Rectal smooth muscle tissue (tissue), 1 donor: ENCODE results near the gene PRLHR.

Experiments
- H3K27ac ChIP-seq: one replicate; pipeline ENCODE4 v1.7.0; 2013; ENCODE audit warnings: low read depth, low read length, inconsistent platforms
- H3K27me3 ChIP-seq: one replicate; pipeline ENCODE4 v1.7.0; 2013; ENCODE audit warnings: low read length; ENCODE audit not compliant: control insufficient read depth, insufficient read depth
- H3K36me3 ChIP-seq: one replicate; pipeline ENCODE4 v1.7.0; 2013; ENCODE audit warnings: low read length; ENCODE audit not compliant: control insufficient read depth, insufficient read depth
- H3K4me1 ChIP-seq: one replicate; pipeline ENCODE4 v1.7.0; 2013; ENCODE audit warnings: low read length; ENCODE audit not compliant: control insufficient read depth, insufficient read depth
- H3K4me3 ChIP-seq: one replicate; pipeline ENCODE4 v1.7.0; 2013; ENCODE audit warnings: low read length
- H3K9ac ChIP-seq: one replicate; pipeline ENCODE4 v1.7.0; 2013; ENCODE audit warnings: low read length

The PRLHR gene

DNA sequence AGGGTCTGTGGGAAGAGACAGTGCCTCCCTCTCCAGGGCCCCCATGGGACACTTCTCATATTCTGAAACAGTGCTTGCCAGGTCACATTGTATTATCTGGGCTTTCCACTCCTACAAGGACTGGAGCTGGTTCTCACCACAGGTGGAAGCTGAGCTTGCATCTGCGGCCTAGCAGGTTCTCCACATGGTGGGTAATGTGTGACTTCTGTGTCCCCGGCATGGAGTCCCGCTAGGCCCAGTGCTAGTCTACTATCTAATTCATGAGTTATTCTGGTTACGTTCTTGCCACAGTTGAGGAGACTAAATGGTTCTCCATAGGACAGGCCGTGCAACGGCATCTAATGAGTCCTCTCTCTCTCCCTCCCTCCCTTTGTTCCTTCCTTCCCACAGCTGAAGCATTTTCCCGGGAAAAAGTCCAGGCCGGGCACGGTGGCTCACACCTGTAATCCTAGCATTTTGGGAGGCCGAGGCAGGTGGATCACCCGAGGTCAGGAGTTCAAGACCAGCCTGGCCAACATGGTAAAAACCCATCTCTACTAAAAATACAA, 27.7 kb downstream of the PRLHR start:
- H3K27me3 ChIP-seq: no peaks in the 10 kb centered on the region

GRCh38 chr10:118566911-118567310, 28.5 kb downstream of the PRLHR start:
- no peaks in the 10 kb centered on the region for H3K36me3 ChIP-seq
- H3K4me3 ChIP-seq: no peak overlapping the region
- H3K27ac ChIP-seq: no peak overlapping the region
- H3K4me1 ChIP-seq: peaks cover 16% of the 10 kb centered on the region
- no peak overlapping the region for H3K9ac ChIP-seq
- H3K27me3 ChIP-seq: no peaks in the 10 kb centered on the region

More for the DNA sequence above, 27.7 kb downstream of the PRLHR start:
- Histone ChIP-seq H3K36me3 (no peaks in the 10 kb centered on the region), H3K4me3 (no peak overlapping the region), H3K27ac (no peak overlapping the region), H3K4me1 (peaks cover 16% of the 10 kb centered on the region), H3K9ac (no peak overlapping the region)

GRCh38 chr10:118565301-118566075, 30.0 kb downstream of the PRLHR start:
- no peaks in the 10 kb centered on the region for H3K27me3 ChIP-seq
- H3K9ac ChIP-seq: no peak overlapping the region
- peaks cover 9% of the 10 kb centered on the region for H3K4me1 ChIP-seq
- no peaks in the 10 kb centered on the region for H3K36me3 ChIP-seq
- no peak overlapping the region for H3K27ac ChIP-seq
- H3K4me3 ChIP-seq: no peak overlapping the region

GRCh38 chr10:118564652-118565051, 30.8 kb downstream of the PRLHR start:
- Histone ChIP-seq H3K27ac (no peak overlapping the region), H3K4me3 (no peak overlapping the region), H3K4me1 (peaks cover 9% of the 10 kb centered on the region), H3K9ac (no peak overlapping the region), H3K36me3 (no peaks in the 10 kb centered on the region), H3K27me3 (no peaks in the 10 kb centered on the region)

- no peak overlapping the region for H3K27ac ChIP-seq
- no peak overlapping the region for H3K4me3 ChIP-seq
- no peak overlapping the region for H3K9ac ChIP-seq
- no peaks in the 10 kb centered on the region for H3K36me3 ChIP-seq
- H3K27me3 ChIP-seq: no peaks in the 10 kb centered on the region
- peaks cover 7% of the 10 kb centered on the region for H3K4me1 ChIP-seq
Observed at GRCh38 chr10:118564114-118564513, 31.3 kb downstream of the PRLHR start.

GRCh38 chr10:118563373-118563890, 32.0 kb downstream of the PRLHR start:
- no peak overlapping the region for H3K27ac ChIP-seq
- peaks cover 4% of the 10 kb centered on the region for H3K4me1 ChIP-seq
- H3K9ac ChIP-seq: no peak overlapping the region

GRCh38 chr10:118562851-118563250, 32.6 kb downstream of the PRLHR start:
- peaks cover 3% of the 10 kb centered on the region for H3K4me1 ChIP-seq
- no peaks in the 10 kb centered on the region for H3K36me3 ChIP-seq
- H3K4me3 ChIP-seq: no peak overlapping the region
- H3K27ac ChIP-seq: no peak overlapping the region
- H3K27me3 ChIP-seq: no peaks in the 10 kb centered on the region
- no peak overlapping the region for H3K9ac ChIP-seq

More at GRCh38 chr10:118563373-118563890, 32.0 kb downstream of the PRLHR start:
- Histone ChIP-seq H3K4me3 (no peak overlapping the region), H3K27me3 (no peaks in the 10 kb centered on the region), H3K36me3 (no peaks in the 10 kb centered on the region)

GRCh38 chr10:118557946-118558345, 37.5 kb downstream of the PRLHR start:
- Histone ChIP-seq H3K4me3 (no peak overlapping the region), H3K36me3 (no peaks in the 10 kb centered on the region), H3K9ac (no peak overlapping the region), H3K27ac (no peak overlapping the region), H3K27me3 (no peaks in the 10 kb centered on the region), H3K4me1 (no peaks in the 10 kb centered on the region)

DNA sequence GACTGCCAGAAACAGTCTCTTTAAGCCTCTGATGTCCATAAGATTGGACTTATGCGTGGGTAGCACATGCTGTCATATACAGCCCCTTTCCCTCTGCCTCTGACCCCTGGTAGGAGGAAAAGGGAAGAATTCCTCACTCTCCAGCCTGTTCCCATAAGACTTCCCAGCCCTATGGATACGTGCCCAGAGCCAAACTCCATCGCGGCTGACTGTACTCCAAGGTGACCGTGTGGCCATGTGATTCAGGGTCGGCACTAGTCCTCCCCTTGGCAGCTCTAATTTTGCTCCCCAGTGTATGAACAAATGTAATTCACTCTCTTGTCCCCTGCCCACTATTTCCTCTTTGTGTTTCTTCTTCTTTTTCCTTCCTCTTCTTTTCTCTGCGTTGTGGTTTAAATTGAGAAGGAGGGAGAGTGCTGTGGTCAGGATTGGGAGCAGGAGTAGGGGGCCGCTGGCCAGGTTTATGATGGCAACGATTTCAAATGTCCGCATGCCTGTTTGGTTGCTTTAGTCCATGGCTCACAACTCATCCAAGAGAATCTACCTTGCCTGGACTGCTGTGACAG, 43.8 kb downstream of the PRLHR start:
- H3K4me3 ChIP-seq: no peak overlapping the region
- no peak overlapping the region for H3K9ac ChIP-seq
- no peaks in the 10 kb centered on the region for H3K4me1 ChIP-seq
- no peaks in the 10 kb centered on the region for H3K36me3 ChIP-seq
- H3K27me3 ChIP-seq: no peaks in the 10 kb centered on the region
- no peak overlapping the region for H3K27ac ChIP-seq

- Histone ChIP-seq H3K9ac (no peak overlapping the region), H3K27ac (no peak overlapping the region), H3K27me3 (peaks cover 4% of the 10 kb centered on the region), H3K4me3 (no peak overlapping the region), H3K4me1 (no peaks in the 10 kb centered on the region), H3K36me3 (no peaks in the 10 kb centered on the region)
Observed at GRCh38 chr10:118547282-118547681, 48.2 kb downstream of the PRLHR start.

DNA sequence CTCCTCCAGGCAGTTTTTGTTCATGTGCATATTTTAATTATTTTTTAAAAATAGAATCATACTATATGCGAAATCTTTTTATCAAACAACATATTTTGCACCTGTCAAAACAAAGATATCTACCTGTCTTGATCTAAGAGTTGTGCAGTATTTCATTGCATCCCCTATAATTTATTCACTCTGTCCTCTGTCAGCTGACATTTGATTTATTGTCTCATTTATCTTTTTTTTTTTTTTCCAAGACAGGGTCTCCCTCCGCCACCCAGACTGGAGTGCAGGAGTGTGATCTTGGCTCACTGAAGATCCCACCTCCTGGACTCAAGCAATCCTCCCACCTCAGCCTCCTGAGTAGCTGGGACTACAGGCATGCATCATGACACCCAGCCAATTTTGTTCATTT, 49.0 kb downstream of the PRLHR start:
- Histone ChIP-seq H3K27me3 (peaks cover 4% of the 10 kb centered on the region), H3K4me3 (no peak overlapping the region)

GRCh38 chr10:118545381-118545780, 50.1 kb downstream of the PRLHR start:
- Histone ChIP-seq H3K36me3 (no peaks in the 10 kb centered on the region), H3K9ac (no peak overlapping the region), H3K4me3 (no peak overlapping the region), H3K27ac (no peak overlapping the region), H3K27me3 (peaks cover 4% of the 10 kb centered on the region), H3K4me1 (no peaks in the 10 kb centered on the region)

More for the DNA sequence above, 49.0 kb downstream of the PRLHR start:
- no peak overlapping the region for H3K9ac ChIP-seq
- no peaks in the 10 kb centered on the region for H3K36me3 ChIP-seq
- H3K4me1 ChIP-seq: no peaks in the 10 kb centered on the region
- H3K27ac ChIP-seq: no peak overlapping the region
